HG02623 (cell line): Measurements from ENCODE around the gene CYSLTR2.

Source experiments
- ATAC-seq: cut with Tn5 transposase; IDR thresholded peaks from one replicate; pipeline ENCODE4 v1.9.1; 2021; ENCODE audit warnings: moderate library complexity; ENCODE audit not compliant: unreplicated experiment

The CYSLTR2 gene

DNA sequence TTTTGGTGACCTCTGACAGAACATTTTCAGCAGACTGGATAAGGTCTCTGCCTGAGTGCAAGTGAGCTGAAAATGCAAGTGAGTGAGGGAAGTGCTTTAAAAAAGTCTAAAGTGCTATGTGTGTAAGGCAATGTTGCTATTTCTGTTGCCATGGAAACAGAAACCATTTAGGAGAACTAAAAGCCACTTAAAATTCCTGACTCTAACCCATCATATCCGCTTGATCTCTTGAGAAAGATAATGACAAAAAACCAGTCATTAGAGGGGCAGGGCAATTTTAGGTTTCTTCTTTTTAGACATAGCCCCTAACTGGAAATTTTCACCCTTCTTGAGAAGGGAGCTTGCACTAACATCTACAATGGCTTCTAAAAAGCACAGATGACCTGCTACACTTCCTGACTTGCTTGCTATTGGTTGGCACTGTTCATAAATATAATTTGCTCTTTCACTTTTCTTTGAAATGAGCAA is at the start of gene CYSLTR2:
Gene CYSLTR2 (plus strand): TSS at position 458 of the 468 bp plus-strand sequence. CDS start 52,889 bp downstream, outside the sequence.
- peak; percentile 59 for ATAC-seq

DNA sequence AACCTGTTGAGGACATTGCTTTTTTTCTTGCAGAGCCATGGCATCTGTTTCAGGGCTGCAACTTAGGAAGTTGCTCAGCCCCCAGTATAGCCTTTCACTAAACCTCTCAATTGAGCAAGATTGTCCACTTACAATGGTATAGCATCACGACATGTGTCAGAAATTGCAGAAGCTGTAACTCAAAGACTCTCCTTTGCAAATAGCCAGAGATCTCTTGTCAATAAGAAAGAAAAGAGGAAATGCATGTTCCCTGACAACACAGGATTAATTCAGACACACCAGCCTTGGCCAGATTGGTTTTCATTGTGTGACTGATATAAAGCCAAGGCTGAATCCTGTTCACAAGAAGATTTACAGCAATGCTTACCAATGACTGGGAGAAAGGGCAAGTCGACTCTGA is 38.7 kb upstream of the CYSLTR2 start:
- no peak for ATAC-seq

DNA sequence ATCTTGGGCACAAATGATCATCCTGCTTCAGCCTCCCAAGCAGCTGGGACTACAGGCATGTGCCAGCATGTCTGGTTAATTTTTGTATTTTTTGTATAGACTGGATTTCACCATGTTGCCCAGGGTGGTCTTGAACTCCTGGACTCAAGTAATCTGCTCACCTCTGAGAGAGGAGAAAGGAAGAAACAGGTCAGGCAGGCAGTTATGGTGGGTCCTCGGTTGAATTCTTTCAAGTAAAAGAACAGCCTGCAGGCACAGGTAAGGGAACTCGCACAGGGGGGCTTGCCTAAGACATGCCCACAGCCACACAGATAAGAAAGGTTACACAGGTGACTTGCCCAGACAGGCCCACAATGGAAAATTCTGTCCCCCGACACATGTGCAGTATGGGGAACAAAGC is 34.8 kb upstream of the CYSLTR2 start:
- no peak for ATAC-seq

GRCh38 chr13:48621056-48621455 is 32.7 kb upstream of the CYSLTR2 start:
- no peak for ATAC-seq

- no peak for ATAC-seq
Observed at GRCh38 chr13:48624016-48624415, 29.7 kb upstream of the CYSLTR2 start.

DNA sequence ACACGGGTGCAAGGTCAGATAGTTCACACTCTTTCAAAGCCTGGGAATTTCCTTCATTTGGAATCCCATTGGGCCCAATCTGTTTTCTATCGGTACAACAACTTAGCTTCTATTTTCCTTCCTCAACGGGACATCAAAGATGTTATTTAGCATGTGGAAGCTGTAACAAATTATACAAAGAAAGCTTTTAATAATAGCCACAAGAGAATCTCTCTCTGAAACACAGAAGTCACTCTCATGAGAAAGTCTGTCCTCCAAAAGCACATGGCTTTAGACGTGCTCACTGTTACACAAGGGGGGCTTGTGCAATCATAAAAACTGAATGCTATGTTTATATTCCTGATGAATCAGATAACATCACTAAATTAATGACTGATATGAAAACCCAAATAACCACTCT is 28.9 kb upstream of the CYSLTR2 start:
- ATAC-seq: no peak

DNA sequence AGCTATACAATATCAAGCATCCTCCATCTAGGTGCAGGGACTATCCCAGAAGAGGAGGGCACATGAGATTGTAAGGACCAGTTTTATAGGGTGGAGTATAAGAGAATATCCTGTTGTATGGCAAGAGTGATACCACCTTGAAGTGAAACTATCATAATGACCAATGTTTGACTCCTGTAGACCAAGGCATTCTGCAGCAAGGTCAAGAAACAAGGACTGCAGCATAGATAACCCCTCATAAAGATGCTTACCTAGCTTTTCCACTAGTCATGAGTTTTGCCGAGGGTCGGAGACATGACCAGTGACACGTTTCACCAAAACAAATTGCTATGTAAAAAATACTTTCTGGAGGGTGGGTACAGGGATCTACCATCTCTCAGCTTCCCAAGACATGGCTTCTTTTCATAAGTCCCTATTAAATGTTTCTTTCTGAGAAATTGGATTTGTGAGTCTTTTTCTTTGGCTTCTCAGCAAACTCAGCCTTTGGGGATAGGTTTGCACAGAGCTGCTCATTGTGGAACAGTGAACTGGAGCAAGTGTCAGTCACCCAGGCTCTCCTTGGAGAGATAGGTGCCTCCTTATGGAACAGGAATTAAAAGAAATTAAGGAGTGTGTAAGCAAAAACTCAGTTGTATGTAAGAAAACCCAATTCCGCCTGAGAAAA is 28.2 kb upstream of the CYSLTR2 start:
- no peak for ATAC-seq

GRCh38 chr13:48626077-48626449 is 27.7 kb upstream of the CYSLTR2 start:
- ATAC-seq: no peak

GRCh38 chr13:48626726-48627451 is 26.8 kb upstream of the CYSLTR2 start:
- no peak for ATAC-seq

- ATAC-seq: no peak
Observed at GRCh38 chr13:48629277-48629676, 24.5 kb upstream of the CYSLTR2 start.

DNA sequence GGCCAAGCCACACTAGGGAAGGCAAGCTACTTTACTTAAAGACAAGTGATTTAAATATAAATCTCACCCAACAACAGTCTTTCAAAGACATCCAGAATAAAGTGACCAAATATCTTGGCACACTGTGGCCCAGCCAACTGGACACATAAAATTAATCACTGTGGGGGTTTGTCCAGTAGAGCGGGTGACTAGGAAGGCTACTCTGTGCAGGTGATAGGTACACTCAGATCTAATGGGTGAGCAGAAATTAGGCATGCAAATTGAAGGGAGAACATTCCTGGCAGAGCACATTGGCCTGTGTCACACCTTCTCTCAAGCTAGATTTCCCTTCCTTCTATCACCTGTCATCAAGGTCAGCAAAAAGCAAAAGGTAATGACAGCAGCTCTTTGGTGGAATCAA is 23.4 kb upstream of the CYSLTR2 start:
- ATAC-seq: no peak

DNA sequence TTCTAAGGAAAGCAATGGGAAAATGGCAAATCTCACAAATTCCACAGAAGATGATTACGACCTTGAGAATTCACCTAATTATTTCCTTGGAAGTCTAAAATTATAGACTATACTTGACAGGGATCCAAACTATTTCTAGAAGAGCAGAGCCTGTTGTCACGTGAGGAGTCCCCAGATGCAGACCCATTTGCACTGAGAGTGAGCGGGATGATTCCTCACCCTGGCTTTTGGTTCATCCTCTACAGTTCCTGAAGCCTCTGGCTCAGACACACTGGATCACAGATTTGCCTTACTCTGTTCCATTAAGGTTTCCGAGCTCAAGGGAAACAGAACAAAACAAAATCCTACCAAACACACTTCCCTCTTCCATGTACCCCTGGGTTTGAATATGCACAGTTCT is 23.0 kb upstream of the CYSLTR2 start:
- no peak for ATAC-seq

DNA sequence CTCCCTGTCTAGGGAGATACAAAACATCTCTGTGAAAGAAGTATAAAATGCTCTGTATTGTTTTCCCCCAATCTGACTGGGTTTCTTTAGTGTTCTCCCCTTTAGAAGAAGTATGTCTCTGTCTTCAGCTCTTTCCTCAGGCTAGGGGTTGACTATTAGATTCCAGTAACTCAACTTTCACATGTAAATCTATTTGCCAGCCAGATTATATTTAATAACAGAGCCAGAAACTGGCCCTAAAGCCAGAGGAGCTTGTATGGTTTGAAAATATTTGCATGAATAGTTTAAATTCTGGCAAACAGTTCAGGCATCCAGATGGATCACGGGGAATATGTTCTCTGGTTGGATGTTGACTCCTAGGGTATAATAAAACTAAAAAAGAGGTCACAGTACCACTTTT is 22.3 kb upstream of the CYSLTR2 start:
- ATAC-seq: no peak

DNA sequence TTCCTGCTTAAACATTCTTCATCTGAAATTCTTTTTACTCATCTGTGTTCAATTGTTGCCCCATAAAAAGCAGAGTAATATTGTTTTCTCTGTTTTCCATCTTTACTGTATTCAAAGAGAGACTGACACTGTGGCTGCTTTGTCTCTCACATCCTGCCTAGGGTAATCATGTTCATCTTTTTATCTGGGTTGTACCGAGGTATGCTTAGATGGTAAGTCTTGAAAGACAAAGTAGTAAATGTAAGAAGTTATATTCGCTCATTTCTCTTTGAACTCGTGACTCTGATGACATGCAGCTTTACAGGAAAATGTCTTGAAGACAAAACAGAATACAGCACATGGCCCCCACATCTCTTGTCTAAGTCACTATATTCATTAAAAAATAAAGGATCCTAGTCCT is 20.0 kb upstream of the CYSLTR2 start:
- no peak for ATAC-seq

DNA sequence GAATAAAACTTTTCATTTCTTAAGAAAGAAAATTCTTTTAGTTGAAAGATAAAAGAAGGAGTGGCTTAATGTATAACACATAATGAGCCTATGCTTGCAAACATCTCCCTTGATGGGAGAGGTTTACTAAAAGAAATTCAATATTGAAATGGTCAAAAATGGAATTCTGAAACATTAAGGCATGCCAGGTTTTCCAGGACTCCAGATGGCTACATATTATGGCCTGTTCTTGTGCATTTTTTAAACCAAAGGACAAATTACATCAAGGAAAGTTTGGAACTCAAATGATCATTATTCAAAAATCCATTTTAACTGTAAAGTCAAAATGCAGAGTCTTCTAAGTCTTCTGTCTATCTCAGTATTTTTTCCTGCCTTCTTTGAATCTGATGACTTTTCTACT is 19.1 kb upstream of the CYSLTR2 start:
- no peak for ATAC-seq

- ATAC-seq: no peak
Observed at GRCh38 chr13:48635478-48635877, 18.3 kb upstream of the CYSLTR2 start.

GRCh38 chr13:48636550-48636949 is 17.2 kb upstream of the CYSLTR2 start:
- no peak for ATAC-seq

GRCh38 chr13:48637601-48638000 is 16.1 kb upstream of the CYSLTR2 start:
- ATAC-seq: no peak

- ATAC-seq: no peak
Observed at GRCh38 chr13:48640767-48641166, 13.0 kb upstream of the CYSLTR2 start.

GRCh38 chr13:48641404-48641803 is 12.3 kb upstream of the CYSLTR2 start:
- ATAC-seq: no peak

- ATAC-seq: no peak
Observed at GRCh38 chr13:48642061-48642460, 11.7 kb upstream of the CYSLTR2 start.

- no peak for ATAC-seq
Observed at GRCh38 chr13:48643159-48643558, 10.6 kb upstream of the CYSLTR2 start.

DNA sequence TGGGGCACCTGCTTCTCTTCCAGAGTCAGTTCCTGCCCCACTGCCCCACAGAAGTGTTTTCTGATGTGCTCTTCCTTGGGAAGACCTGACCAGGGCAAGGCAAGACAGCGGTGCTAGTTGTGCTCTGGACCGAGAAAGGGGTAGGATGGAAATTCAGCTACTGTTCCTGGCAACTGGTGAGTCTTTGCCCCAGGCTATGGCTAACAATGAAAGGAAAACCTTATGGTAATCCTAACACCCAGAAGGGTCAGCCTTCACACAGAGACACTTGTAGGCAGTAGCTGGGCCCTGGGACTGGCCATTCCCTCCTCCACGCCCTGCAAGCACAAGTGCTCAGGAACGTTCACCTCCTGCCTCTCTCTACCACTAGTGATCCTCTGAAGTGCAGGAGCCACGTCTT is 9.6 kb upstream of the CYSLTR2 start:
- no peak for ATAC-seq
